ENCODE results near the gene TDRD3. TPM values are rescaled to one million over a fixed set of nuclear protein-coding genes. Genes with fewer than 3 reads are reported as not detected.

TDRD3 gene
- total RNA-seq, 1 donor from 2014 or later, result 10.7 TPM

DNA sequence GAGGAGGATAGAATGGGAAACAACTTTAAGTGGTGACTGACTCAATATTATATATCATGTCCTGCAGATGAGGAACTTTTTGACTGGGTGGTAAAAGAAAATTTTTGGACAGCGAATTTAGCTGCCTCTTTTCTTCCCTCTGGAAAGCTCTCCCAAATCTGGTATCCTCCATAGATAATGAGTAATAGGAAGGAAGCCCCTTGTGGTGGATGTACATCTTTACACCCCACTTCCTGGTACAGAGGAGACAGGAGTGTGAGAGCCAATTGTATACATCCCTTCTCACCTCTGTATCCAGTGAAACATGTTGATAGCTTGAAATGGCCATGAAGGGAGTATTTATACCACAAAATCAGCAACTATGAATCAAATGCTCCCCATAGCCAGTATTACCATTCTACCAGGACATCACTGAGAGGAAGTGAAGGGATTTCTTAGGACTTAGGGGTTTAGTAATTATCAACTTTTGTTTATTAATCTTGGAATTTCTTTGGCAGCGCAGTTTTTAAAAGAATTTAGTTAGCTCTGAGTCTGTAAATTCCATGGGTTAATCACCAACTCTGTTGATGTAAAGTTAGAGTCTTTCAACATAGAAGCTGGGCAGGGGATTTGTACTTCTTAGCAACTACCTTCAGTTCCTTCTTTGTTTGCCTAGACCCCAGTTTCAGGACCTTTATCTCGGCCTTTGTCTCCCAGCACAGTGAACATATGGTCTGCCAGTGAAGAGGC is 17.0 kb upstream of the TDRD3 start:
- no peaks in the 10 kb centered on the region for H3K4me1 ChIP-seq (ENCODE audit: insufficient read depth, low read length)
- no peaks in the 10 kb centered on the region for H3K27me3 ChIP-seq (ENCODE audit: insufficient read depth, low read length)
- no peak overlapping the region for H3K4me3 ChIP-seq (ENCODE audit: insufficient read depth, low read depth, low read length)
- no peaks in the 10 kb centered on the region for H3K79me2 ChIP-seq (ENCODE audit: insufficient read depth, low read length)
- H3K9ac ChIP-seq (ENCODE audit: low read length), result no peak overlapping the region
- no peaks in the 10 kb centered on the region for H3K9me3 ChIP-seq (ENCODE audit: insufficient read depth, low read depth, low read length)
- no peaks in the 10 kb centered on the region for H3K27me3 Mint-ChIP-seq (ENCODE audit: low read depth, unreplicated experiment)
- no peaks in the 10 kb centered on the region for H3K4me1 Mint-ChIP-seq (ENCODE audit: low read depth, unreplicated experiment)
- FAIRE-seq (no peak), DNase-seq (ENCODE audit: low read depth) (no peak)
- no peak overlapping the region for H3K4me2 ChIP-seq (ENCODE audit: low read length)
- TF ChIP-seq, protein P1, sequence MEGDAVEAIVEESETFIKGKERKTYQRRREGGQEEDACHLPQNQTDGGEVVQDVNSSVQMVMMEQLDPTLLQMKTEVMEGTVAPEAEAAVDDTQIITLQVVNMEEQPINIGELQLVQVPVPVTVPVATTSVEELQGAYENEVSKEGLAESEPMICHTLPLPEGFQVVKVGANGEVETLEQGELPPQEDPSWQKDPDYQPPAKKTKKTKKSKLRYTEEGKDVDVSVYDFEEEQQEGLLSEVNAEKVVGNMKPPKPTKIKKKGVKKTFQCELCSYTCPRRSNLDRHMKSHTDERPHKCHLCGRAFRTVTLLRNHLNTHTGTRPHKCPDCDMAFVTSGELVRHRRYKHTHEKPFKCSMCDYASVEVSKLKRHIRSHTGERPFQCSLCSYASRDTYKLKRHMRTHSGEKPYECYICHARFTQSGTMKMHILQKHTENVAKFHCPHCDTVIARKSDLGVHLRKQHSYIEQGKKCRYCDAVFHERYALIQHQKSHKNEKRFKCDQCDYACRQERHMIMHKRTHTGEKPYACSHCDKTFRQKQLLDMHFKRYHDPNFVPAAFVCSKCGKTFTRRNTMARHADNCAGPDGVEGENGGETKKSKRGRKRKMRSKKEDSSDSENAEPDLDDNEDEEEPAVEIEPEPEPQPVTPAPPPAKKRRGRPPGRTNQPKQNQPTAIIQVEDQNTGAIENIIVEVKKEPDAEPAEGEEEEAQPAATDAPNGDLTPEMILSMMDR (IDR thresholded peaks at IDR 0.05; ENCODE audit: insufficient read depth, low read depth, low read length), result no peak
- TF ChIP-seq EZH2 (IDR thresholded peaks at IDR 0.05; ENCODE audit: insufficient read depth, low read length), result no peak
- no peak overlapping the region for H3K27ac ChIP-seq (ENCODE audit: low read depth, low read length)
- H3K4me3 Mint-ChIP-seq (ENCODE audit: unreplicated experiment), result no peak overlapping the region
- no peaks in the 10 kb centered on the region for H4K20me1 ChIP-seq (ENCODE audit: insufficient read depth, low read length)
- no peak overlapping the region for H2AFZ ChIP-seq (ENCODE audit: low read depth, low read length)
- H3K9me3 Mint-ChIP-seq (ENCODE audit: unreplicated experiment), result peaks cover 2% of the 10 kb centered on the region
- H3K36me3 ChIP-seq (ENCODE audit: insufficient read depth, low read length), result no peaks in the 10 kb centered on the region
- H3K27ac Mint-ChIP-seq (ENCODE audit: unreplicated experiment), result no peak overlapping the region
- no peaks in the 10 kb centered on the region for H3K36me3 Mint-ChIP-seq (ENCODE audit: low read depth, unreplicated experiment)

DNA sequence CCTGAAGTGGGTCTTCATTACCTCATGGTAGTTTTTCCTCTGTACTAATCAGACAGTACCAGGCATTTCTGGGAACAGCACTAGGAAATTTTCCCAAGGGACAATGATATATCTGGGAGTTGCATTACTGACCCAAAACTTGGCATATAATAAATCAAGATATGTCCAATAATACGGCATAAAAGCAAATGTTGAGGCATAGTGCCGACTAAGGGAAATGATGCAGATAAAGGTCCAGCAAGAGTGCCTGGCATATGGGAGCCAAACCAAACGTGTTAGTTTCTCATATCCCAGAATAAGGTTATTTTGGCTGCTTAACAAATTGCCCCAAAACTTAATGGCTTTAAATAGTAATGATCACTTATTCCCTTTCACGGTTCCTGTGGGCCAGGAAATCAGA is 12.1 kb upstream of the TDRD3 start:
- H3K27ac Mint-ChIP-seq (ENCODE audit: unreplicated experiment), result no peak overlapping the region
- H3K36me3 Mint-ChIP-seq (ENCODE audit: low read depth, unreplicated experiment), result no peaks in the 10 kb centered on the region
- Histone ChIP-seq H3K4me3 (ENCODE audit: insufficient read depth, low read depth, low read length) (no peak overlapping the region), H2AFZ (ENCODE audit: low read depth, low read length) (no peak overlapping the region), H3K79me2 (ENCODE audit: insufficient read depth, low read length) (no peaks in the 10 kb centered on the region), H3K27me3 (ENCODE audit: insufficient read depth, low read length) (peaks cover 2% of the 10 kb centered on the region), H3K4me1 (ENCODE audit: insufficient read depth, low read length) (no peaks in the 10 kb centered on the region), H3K4me2 (ENCODE audit: low read length) (no peak overlapping the region), H3K27ac (ENCODE audit: low read depth, low read length) (no peak overlapping the region), H3K9me3 (ENCODE audit: insufficient read depth, low read depth, low read length) (no peaks in the 10 kb centered on the region), H3K36me3 (ENCODE audit: insufficient read depth, low read length) (no peaks in the 10 kb centered on the region), H4K20me1 (ENCODE audit: insufficient read depth, low read length) (no peaks in the 10 kb centered on the region), H3K9ac (ENCODE audit: low read length) (no peak overlapping the region)
- H3K9me3 Mint-ChIP-seq (ENCODE audit: unreplicated experiment), result no peaks in the 10 kb centered on the region
- no peak overlapping the region for H3K4me3 Mint-ChIP-seq (ENCODE audit: unreplicated experiment)
- FAIRE-seq (no peak), DNase-seq (ENCODE audit: low read depth) (no peak)
- no peaks in the 10 kb centered on the region for H3K4me1 Mint-ChIP-seq (ENCODE audit: low read depth, unreplicated experiment)
- no peaks in the 10 kb centered on the region for H3K27me3 Mint-ChIP-seq (ENCODE audit: low read depth, unreplicated experiment)
- TF ChIP-seq EZH2 (IDR thresholded peaks at IDR 0.05; ENCODE audit: insufficient read depth, low read length), result no peak
- TF ChIP-seq, protein P1 (IDR thresholded peaks at IDR 0.05; ENCODE audit: insufficient read depth, low read depth, low read length), result no peak

DNA sequence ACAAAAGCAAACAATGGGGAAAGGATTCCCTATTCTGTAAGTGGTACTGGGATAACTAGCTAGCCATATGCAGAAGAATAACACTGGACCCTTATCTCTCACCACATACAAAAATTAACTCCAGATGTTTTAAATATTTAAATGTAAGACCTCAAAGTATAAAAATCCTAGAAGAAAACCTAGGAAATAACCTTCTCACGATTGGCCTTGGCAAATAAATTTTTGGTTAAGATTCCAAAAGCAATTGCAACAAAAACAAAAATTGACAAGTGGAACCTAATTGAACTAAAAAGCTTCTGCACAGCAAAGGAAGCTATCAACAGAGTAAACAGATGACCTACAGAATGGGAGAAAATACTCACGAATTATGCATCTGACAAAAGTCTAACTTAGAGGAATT is 10.8 kb upstream of the TDRD3 start:
- H3K4me3 ChIP-seq (ENCODE audit: insufficient read depth, low read depth, low read length), result no peak overlapping the region
- no peaks in the 10 kb centered on the region for H3K4me1 Mint-ChIP-seq (ENCODE audit: low read depth, unreplicated experiment)
- H3K4me2 ChIP-seq (ENCODE audit: low read length), result no peak overlapping the region
- no peak for TF ChIP-seq EZH2 (IDR thresholded peaks at IDR 0.05; ENCODE audit: insufficient read depth, low read length)
- TF ChIP-seq, protein P1 (IDR thresholded peaks at IDR 0.05; ENCODE audit: insufficient read depth, low read depth, low read length), result no peak
- H3K9me3 ChIP-seq (ENCODE audit: insufficient read depth, low read depth, low read length), result no peaks in the 10 kb centered on the region
- no peaks in the 10 kb centered on the region for H3K9me3 Mint-ChIP-seq (ENCODE audit: unreplicated experiment)
- H3K27me3 Mint-ChIP-seq (ENCODE audit: low read depth, unreplicated experiment), result no peaks in the 10 kb centered on the region
- H3K9ac ChIP-seq (ENCODE audit: low read length), result no peak overlapping the region
- H3K27me3 ChIP-seq (ENCODE audit: insufficient read depth, low read length), result peaks cover 2% of the 10 kb centered on the region
- H3K27ac Mint-ChIP-seq (ENCODE audit: unreplicated experiment), result no peak overlapping the region
- no peaks in the 10 kb centered on the region for H4K20me1 ChIP-seq (ENCODE audit: insufficient read depth, low read length)
- no peak overlapping the region for H3K4me3 Mint-ChIP-seq (ENCODE audit: unreplicated experiment)
- no peak overlapping the region for H2AFZ ChIP-seq (ENCODE audit: low read depth, low read length)
- DNase-seq (ENCODE audit: low read depth) (no peak), FAIRE-seq (no peak)
- H3K79me2 ChIP-seq (ENCODE audit: insufficient read depth, low read length), result no peaks in the 10 kb centered on the region
- H3K4me1 ChIP-seq (ENCODE audit: insufficient read depth, low read length), result no peaks in the 10 kb centered on the region
- no peak overlapping the region for H3K27ac ChIP-seq (ENCODE audit: low read depth, low read length)
- H3K36me3 Mint-ChIP-seq (ENCODE audit: low read depth, unreplicated experiment), result no peaks in the 10 kb centered on the region
- no peaks in the 10 kb centered on the region for H3K36me3 ChIP-seq (ENCODE audit: insufficient read depth, low read length)
